ENCODE results near the gene ADGRV1.
"Not testable (repeated sequence)": the region's sequence is repeated elsewhere in the genome, so short reads cannot be mapped to it uniquely, and the experiment has no call there.

ADGRV1 gene

GRCh38 chr5:91011029-91011428 lies 452.4 kb downstream of the ADGRV1 start:
- no peaks in the 10 kb centered on the region for H3K9me3 ChIP-seq (ENCODE audit: insufficient read depth, low read depth, low read length)
- H3K27me3 ChIP-seq (ENCODE audit: insufficient read depth, low read length, poor library complexity, severe bottlenecking), result no peaks in the 10 kb centered on the region
- no peak overlapping the region for H3K4me3 ChIP-seq (ENCODE audit: low read length, poor library complexity, severe bottlenecking)
- H3F3A ChIP-seq (ENCODE audit: low read depth), result no peaks in the 10 kb centered on the region
- H3K79me2 ChIP-seq (ENCODE audit: insufficient read depth, low read length), result no peaks in the 10 kb centered on the region
- H3K4me2 ChIP-seq (ENCODE audit: low read depth, low read length, poor library complexity, severe bottlenecking), result no peak overlapping the region
- no peak for TF ChIP-seq CTCF (conservative IDR thresholded peaks at IDR 0.05; ENCODE audit: low read length)
- no peak for TF ChIP-seq EZH2phosphoT487 (IDR thresholded peaks at IDR 0.05; ENCODE audit: borderline replicate concordance)
- H2AFZ ChIP-seq (ENCODE audit: low read length), result no peak overlapping the region
- no peaks in the 10 kb centered on the region for H3K9me2 ChIP-seq (replicated peaks; ENCODE audit: low read depth, low read length)
- H3K9ac ChIP-seq (ENCODE audit: low read depth, low read length, poor library complexity, severe bottlenecking), result no peak overlapping the region
- H3K36me3 ChIP-seq (ENCODE audit: insufficient read depth, low read length), result no peaks in the 10 kb centered on the region
- no peaks in the 10 kb centered on the region for H3K4me1 ChIP-seq (ENCODE audit: insufficient read depth, low read length, poor library complexity, severe bottlenecking)
- no peaks in the 10 kb centered on the region for H4K20me1 ChIP-seq (ENCODE audit: insufficient read depth, low read length, poor library complexity, severe bottlenecking)

DNA sequence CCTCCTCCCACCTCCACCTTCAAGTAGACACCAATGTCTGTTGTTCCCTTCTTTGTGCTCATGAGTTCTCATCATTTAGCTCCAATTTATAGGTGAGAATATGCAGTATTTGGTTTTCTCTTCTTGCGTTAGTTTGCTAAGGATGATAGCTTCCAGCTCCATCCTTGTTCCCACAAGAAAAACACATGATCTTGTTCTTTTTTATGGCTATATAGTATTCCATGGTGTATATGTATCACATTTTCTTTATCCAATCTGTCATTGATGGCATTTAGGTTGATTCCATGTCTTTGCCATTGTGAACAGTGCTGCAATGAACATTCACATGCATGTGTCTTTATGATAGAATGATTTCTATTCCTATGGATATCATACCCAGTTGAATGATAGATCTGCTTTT lies 454.3 kb downstream of the ADGRV1 start:
- H3K36me3 ChIP-seq (ENCODE audit: insufficient read depth, low read length), result not testable (repeated sequence)

GRCh38 chr5:91016322-91016721 lies 457.7 kb downstream of the ADGRV1 start:
- Histone ChIP-seq H3K4me3 (ENCODE audit: low read length, poor library complexity, severe bottlenecking) (no peak overlapping the region), H3K9me3 (ENCODE audit: insufficient read depth, low read depth, low read length) (no peaks in the 10 kb centered on the region), H3K4me2 (ENCODE audit: low read depth, low read length, poor library complexity, severe bottlenecking) (no peak overlapping the region), H2AFZ (ENCODE audit: low read length) (no peak overlapping the region), H3K79me2 (ENCODE audit: insufficient read depth, low read length) (no peaks in the 10 kb centered on the region), H3K27me3 (ENCODE audit: insufficient read depth, low read length, poor library complexity, severe bottlenecking) (no peaks in the 10 kb centered on the region), H3F3A (ENCODE audit: low read depth) (no peaks in the 10 kb centered on the region), H3K9me2 (replicated peaks; ENCODE audit: low read depth, low read length) (no peaks in the 10 kb centered on the region), H3K36me3 (ENCODE audit: insufficient read depth, low read length) (no peaks in the 10 kb centered on the region), H4K20me1 (ENCODE audit: insufficient read depth, low read length, poor library complexity, severe bottlenecking) (no peaks in the 10 kb centered on the region), H3K9ac (ENCODE audit: low read depth, low read length, poor library complexity, severe bottlenecking) (no peak overlapping the region), H3K4me1 (ENCODE audit: insufficient read depth, low read length, poor library complexity, severe bottlenecking) (no peaks in the 10 kb centered on the region)
- no peak for TF ChIP-seq CTCF (conservative IDR thresholded peaks at IDR 0.05; ENCODE audit: low read length)
- TF ChIP-seq EZH2phosphoT487 (IDR thresholded peaks at IDR 0.05; ENCODE audit: borderline replicate concordance), result no peak

More for the DNA sequence above, 454.3 kb downstream of the ADGRV1 start:
- H3K4me1 ChIP-seq (ENCODE audit: insufficient read depth, low read length, poor library complexity, severe bottlenecking); H3K9me3 ChIP-seq (ENCODE audit: insufficient read depth, low read depth, low read length); H4K20me1 ChIP-seq (ENCODE audit: insufficient read depth, low read length, poor library complexity, severe bottlenecking); H3F3A ChIP-seq (ENCODE audit: low read depth); H3K4me2 ChIP-seq (ENCODE audit: low read depth, low read length, poor library complexity, severe bottlenecking); H3K9me2 ChIP-seq (replicated peaks; ENCODE audit: low read depth, low read length); H3K4me3 ChIP-seq (ENCODE audit: low read length, poor library complexity, severe bottlenecking); H3K27me3 ChIP-seq (ENCODE audit: insufficient read depth, low read length, poor library complexity, severe bottlenecking); H3K79me2 ChIP-seq (ENCODE audit: insufficient read depth, low read length); H3K9ac ChIP-seq (ENCODE audit: low read depth, low read length, poor library complexity, severe bottlenecking); H2AFZ ChIP-seq (ENCODE audit: low read length): not testable (repeated sequence)

DNA sequence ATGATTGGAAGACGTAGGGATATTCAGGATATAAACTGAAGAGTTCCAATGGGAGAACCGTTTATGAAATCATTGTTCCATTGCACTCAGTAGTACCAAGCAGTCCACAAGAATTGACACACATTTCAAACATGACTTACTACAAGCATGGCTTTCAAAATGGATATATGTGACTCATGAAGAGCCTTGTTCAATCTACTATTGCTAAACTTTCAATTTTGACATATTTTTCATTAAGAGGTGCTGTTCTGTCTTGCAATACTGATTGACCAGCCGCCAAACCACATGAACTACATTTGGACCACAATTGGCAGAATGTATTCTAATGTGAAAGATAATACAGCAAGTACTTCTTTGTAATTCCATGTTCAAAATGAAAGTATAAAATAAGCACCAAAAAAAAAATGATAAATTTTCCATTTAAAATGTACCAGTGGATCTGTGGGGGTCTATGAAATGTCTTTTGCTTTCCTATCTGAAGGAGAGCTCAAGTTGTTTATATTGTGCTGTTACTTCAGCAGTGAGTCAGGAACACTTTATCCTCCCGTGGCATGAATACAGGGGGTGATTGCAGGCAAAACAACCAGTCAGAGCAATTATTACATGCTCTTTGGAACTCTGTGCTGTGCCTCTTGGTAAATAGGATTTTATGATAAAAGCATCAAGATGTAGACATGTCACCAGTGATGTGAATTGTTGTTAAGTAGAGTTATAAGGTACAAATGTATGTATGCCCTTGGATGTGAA lies 458.5 kb downstream of the ADGRV1 start:
- no peaks in the 10 kb centered on the region for H3K9me2 ChIP-seq (replicated peaks; ENCODE audit: low read depth, low read length)
- no peaks in the 10 kb centered on the region for H4K20me1 ChIP-seq (ENCODE audit: insufficient read depth, low read length, poor library complexity, severe bottlenecking)
- no peaks in the 10 kb centered on the region for H3K36me3 ChIP-seq (ENCODE audit: insufficient read depth, low read length)
- no peak overlapping the region for H2AFZ ChIP-seq (ENCODE audit: low read length)
- no peaks in the 10 kb centered on the region for H3K9me3 ChIP-seq (ENCODE audit: insufficient read depth, low read depth, low read length)
- H3K4me3 ChIP-seq (ENCODE audit: low read length, poor library complexity, severe bottlenecking), result no peak overlapping the region
- TF ChIP-seq CTCF (conservative IDR thresholded peaks at IDR 0.05; ENCODE audit: low read length) (no peak), EZH2phosphoT487 (IDR thresholded peaks at IDR 0.05; ENCODE audit: borderline replicate concordance) (no peak)
- no peaks in the 10 kb centered on the region for H3K4me1 ChIP-seq (ENCODE audit: insufficient read depth, low read length, poor library complexity, severe bottlenecking)
- H3K9ac ChIP-seq (ENCODE audit: low read depth, low read length, poor library complexity, severe bottlenecking), result no peak overlapping the region
- no peak overlapping the region for H3K4me2 ChIP-seq (ENCODE audit: low read depth, low read length, poor library complexity, severe bottlenecking)
- no peaks in the 10 kb centered on the region for H3K27me3 ChIP-seq (ENCODE audit: insufficient read depth, low read length, poor library complexity, severe bottlenecking)
- no peaks in the 10 kb centered on the region for H3F3A ChIP-seq (ENCODE audit: low read depth)
- no peaks in the 10 kb centered on the region for H3K79me2 ChIP-seq (ENCODE audit: insufficient read depth, low read length)

Measured in Loucy (cell line).